Measurements from ENCODE around the gene HSP90AB1. TPM values are rescaled to one million over a fixed set of nuclear protein-coding genes. Genes with fewer than 3 reads are reported as not detected.

The HSP90AB1 gene
- total and polyA plus RNA-seq, 2 of the 8 experiments (the other 6 are each of a cell fraction or from before 2014, with no cell fraction given), result 1,564 to 2,297 TPM

DNA sequence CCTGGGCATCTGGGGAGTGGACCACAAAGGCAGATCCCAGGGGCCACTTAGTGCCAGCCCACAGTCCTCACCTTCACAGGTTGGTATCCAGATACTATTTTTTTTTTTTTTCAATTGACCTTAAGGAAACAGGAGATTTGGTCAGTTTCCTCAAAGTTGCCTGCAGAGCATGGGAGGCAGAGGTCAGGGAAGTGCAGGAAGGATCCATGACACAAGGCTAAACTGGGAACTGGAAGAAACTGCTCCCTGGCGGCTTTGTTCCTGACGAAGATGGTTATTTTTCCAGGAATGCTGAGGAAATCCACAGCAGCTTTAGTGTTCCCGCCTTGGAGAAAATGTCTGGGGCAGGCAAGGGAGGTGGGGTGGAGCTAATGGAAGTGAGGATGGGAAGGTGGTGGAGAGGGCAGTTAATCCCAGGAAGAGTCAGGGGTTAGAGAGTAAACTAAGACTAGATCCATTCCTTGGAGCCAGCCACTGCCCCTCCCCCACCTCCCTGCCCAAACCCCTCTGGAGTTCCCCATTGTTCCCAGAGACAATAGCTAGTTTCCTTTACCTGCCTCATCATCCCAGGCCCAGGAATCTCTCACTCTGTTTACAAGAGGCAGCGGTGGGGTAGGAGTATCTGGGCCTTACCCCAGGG is 44.4 kb upstream of the HSP90AB1 start (continued):
- TF ChIP-seq ATF2 (IDR thresholded peaks at IDR 0.05; ENCODE audit: low read length), result 0 out of 2 replicates have a peak, but pooled peaks have one; percentile 32
- no peak; the same call in 1 of the 2 replicates for TF ChIP-seq JUND (IDR thresholded peaks at IDR 0.05; ENCODE audit: low read length)
- 0 out of 2 replicates have a peak, but pooled peaks have one; percentile 57 for TF ChIP-seq GABPA (IDR thresholded peaks at IDR 0.05; ENCODE audit: borderline replicate concordance, insufficient read depth, low read length)
- peak; percentile 98 for TF ChIP-seq RBBP5 (IDR thresholded peaks at IDR 0.05; ENCODE audit: borderline replicate concordance, low read depth, low read length)
- no peak for TF ChIP-seq ZNF274 (IDR thresholded peaks at IDR 0.05; ENCODE audit: borderline replicate concordance, extremely low read depth, low read length)
- peak; percentile 37; the same call in 1 of the 2 replicates for TF ChIP-seq TEAD4 (IDR thresholded peaks at IDR 0.05; ENCODE audit: low read depth, low read length)
- no peak for TF ChIP-seq SAP30 (IDR thresholded peaks at IDR 0.05; ENCODE audit: insufficient read depth, insufficient replicate concordance, low read length)
